KBM-7 (cell line): ENCODE measurements around the gene KRT3.

Experiments
- DNase-seq: peaks from one replicate; pipeline ENCODE4 v3.0.0-alpha.2; 2015
- in situ Hi-C: fragments of 300-500 bp; cut with MboI; formaldehyde crosslinking; loops from 2 replicates; pipeline ENCODE4 v1.14.3; 2020; ENCODE audit warnings: low sequenced_read_pairs, low pct_unique_long_range_greater_than_20kb, mixed read lengths

KRT3 gene

DNA sequence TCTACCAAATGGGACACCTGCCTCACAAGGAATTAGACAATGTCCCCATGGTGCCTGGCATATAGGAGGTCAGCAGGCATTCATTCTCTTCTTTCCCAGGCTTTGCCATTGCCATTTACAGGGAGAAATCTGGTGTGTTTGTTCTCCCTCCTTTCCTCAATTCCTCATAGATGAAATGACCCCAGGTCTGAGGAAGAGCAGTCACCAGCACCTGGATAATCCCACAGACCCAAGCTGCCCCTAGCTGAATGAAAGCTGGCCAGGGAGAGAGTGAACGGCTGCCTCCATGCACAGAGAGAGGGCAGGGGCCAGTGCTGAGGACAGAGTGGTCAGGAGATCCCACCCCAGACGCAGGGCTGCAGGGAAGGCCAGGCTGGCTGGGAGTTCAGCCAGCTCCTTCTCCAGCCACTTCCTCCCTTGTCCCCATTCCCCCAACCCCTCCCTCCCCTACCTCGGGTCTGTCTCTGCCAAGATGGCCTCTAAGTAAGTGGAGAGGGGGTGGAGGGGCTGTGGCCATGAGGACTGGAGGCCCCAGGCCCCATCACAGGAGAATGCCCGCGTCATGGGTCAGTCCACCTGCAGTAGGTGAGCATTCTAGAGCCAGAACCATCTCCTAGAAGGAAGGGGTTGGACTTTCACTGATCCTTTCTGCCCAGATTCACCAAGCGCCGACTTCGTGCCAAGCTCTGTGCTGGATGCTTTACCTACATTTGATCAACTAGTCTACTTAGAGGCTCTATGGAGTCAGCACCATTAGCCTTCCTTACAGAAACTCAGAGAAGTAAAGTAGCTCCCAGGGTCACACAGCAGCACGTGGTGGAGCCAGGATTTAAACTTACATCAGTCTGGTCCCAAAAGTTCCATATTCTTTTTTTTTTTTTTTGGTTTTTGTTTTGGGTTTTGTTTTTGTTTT lies 20.0 kb upstream of the KRT3 start:
- no peak for DNase-seq
- in situ Hi-C loops, result no loop called here

DNA sequence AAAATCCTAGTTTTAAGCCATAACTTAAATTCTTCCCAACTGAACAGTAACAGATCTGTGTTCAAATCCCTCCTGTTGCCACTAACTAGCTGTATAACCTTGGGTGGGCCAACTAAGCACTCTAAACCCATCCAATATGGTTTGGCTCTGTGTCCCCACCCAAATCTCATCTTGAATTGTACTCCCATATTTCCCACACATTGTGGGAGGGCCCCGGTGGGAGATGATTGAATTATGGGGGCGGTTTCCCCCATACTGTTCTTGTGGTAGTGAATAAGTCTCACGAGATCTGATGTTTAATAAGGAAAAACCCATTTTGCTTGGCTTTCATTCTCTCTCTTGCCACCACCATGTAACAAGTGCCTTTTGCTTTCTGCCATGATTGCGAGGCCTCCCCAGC lies 19.2 kb upstream of the KRT3 start:
- DNase-seq, result no peak
- in situ Hi-C loops, result no loop called here

DNA sequence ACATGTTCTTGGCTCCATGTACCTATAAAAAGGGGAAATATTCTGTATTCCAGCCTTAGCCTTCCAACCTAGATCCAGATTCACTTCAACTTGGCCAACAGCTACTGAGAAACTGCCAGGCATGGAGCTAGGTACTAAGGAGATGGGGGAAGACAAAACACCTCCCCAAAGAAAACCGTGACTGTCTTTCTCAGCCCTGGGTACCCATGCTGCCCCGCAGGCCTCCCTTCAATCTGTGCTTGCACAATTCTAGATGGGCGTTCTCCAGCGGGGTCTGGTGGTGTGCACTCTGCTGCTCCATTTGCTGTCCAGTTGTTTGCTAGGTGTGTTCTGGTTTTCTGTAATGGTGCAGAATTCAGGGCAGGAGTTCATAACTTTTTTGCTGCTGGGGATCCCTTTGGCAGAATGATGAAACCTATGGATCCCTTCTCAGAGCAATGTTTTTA lies 18.8 kb upstream of the KRT3 start:
- DNase-seq, result no peak
- in situ Hi-C loops, result no loop called here

DNA sequence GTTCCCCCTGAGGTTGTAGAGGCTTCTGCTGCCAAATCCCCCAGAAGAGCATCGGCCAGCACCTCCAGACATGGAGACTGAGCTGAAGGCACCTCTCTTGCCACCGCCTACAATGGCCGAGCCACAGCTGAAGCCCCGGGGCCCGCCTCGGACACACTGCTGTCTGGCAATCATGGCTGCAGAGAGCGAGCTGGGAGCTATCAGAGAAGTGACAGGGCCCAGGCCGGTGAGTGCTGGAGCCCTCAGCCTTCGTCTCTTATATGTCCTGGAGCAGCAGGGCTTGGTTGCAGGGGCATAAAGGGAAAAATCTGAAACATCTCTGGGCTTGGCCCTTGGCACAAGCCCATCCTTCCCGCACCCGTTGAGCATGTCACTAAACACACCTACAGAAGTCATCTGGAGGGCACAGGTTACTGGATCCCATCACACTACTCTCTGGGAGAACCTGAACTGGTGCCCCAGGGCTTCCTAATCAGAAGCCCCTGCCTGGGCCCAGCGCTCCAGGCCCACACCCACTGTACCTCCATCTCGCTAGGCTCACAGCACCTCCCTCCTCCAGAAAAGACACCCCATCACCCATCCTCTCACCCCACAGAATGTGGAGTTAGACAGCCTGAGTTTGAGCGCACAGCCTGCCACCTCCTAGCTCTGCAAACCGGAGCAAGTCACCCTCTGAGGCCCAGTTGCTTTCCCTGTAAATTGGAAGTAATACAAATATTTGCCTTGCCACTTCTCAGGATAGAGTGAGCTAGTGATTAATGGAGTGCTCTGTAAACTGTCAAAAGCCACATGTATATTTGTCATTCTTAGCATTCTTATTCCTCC lies 18.2 kb upstream of the KRT3 start, which contains the start of gene KRT4:
TSS of gene KRT4 (minus strand) at position 232 of the 825 bp plus-strand sequence. CDS start at position 174, 58 bp downstream.
- in situ Hi-C loops, result no loop called here
- DNase-seq, result no peak

DNA sequence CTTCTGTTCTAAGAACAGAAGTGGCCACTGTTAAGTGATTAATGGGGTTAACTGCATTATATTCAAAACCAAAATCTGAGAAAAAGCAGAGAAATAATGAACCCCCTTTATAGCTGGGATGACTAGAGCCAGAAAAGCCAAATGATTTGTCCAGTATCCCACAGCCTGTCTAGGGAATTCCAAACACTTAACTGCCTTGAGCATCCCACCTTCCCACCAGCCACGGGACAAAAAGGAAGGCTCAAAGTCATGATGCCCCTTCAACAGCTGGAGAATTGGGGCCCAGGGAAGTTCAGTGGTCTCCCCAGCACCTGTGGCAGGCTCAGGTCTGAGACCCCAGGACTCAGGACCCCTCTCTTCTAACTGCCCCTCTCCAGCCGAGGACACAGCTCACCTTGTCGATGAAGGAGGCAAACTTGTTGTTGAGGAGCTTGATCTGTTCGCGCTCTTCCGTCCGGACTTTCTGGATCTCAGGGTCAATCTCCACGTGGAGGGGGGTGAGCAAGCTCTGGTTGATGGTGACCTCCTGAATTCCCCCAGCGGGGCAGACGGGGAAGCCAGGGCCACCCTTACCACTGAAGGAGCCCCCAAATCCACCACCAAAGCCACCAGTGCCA lies 17.4 kb upstream of the KRT3 start:
- DNase-seq, result no peak
- in situ Hi-C loops, result no loop called here

DNA sequence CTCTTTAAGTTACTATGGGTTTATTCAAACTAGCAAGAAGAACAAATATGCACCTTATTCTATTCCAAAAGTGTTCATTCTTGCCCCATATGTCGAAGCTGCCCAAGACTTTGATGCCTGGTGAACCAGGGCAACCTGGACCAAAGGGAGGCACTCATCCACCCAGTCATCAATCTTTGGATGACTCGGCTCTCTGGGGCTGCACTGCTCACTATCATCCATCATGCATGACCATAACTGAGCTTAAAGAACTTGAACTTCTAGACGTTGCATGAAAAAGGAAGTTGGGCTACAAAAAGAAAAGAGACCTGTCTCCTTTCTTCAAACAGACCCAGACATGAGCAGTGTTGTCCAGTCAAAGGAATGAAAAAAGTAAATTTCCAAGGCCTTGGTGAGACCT lies 16.8 kb upstream of the KRT3 start:
- in situ Hi-C loops, result no loop called here
- no peak for DNase-seq

DNA sequence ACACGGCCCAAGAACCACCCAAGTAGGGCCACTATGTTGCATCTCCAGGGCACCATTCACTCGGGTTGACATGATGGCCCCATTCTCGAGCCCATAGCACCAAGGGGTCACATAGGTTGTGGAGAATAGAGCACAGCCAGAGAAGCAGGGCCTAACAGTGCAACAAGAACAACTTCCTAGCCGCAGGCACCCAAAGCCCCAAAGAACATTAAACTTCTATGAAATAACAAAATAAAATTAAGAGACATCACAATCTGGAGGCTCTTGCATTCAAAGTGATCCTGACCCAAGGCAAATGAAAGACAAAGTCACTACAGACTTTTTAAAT lies 16.1 kb upstream of the KRT3 start:
- no peak for DNase-seq
- in situ Hi-C loops, result no loop called here

DNA sequence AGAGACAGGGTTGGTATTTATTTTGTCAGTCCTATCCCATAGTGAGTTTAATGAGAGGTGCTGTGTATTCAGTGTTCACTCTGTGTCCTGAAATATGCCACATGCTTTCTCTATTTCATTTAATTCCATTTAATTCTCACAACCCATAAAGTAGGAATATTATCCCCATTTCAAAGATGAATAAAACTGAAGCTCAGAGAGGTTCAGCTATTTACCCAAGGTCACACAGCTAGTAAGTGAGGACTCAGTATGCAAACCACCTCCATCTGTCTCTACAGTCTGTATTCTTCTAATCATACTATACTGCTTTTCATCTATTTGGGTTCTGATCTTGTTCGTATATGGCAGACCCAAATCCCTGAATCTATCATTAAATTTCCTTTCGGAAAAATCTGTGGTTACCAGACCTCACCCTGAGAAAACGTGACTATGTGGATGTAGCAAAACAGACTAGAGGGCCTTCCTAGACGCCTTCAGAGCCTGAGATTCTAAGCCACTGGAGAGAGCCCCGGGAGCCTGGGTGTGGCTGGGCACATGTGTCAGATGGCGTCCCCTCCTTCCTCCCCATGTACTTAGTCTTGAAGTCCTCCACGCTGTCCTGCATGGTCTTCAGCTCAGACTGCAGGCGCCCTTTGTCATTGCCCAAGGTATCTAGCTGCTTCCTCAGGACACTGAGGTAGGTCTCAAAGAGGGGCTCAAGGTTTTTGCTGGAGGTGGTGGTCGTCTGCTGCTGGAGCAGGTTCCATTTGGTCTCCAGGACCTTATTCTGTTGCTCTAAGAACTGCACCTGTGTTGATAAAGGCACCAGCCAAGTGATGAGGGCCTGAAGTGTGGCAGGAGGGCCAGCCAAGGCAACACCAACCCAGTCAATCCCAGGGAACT lies 15.5 kb upstream of the KRT3 start:
- DNase-seq, result no peak
- in situ Hi-C loops, result no loop called here

DNA sequence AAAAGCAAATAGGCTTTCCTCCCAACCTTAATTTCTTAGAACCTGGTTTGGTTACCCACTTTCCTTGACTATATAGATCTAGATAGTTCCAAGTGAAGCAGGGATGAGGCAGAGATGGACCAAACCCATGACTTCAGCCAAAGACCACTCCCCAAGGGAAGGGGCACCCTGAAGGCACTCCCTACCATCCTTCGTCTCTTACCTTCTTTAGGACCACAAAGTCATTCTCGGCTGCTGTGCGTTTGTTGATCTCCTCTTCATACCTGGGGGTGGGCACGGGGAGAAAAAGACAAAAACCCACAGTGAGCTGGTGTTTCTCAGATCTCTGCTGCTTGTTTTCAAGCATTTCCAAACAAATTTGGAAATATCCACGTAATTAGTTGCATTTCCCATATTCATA lies 14.6 kb upstream of the KRT3 start:
- in situ Hi-C loops, result no loop called here
- DNase-seq, result no peak

DNA sequence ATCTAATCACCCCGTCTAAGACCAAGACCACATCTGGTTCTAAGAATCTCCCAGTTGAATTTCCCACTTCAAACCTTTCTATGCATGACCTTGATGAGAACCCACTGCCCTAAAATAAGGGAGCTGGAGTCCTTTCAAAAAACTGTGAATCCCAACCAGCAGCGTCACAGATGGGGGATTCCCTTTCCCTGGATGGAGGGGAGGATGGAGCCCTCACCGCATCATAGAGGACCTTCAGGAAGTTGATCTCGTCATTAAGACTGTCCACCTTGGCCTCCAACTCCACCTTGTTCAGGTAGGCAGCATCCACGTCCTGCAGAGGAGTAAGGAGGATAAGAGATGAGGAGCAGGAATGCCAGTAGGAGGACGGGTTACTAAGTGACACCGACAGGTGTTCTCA lies 13.2 kb upstream of the KRT3 start:
- in situ Hi-C loops, result no loop called here
- no peak for DNase-seq

DNA sequence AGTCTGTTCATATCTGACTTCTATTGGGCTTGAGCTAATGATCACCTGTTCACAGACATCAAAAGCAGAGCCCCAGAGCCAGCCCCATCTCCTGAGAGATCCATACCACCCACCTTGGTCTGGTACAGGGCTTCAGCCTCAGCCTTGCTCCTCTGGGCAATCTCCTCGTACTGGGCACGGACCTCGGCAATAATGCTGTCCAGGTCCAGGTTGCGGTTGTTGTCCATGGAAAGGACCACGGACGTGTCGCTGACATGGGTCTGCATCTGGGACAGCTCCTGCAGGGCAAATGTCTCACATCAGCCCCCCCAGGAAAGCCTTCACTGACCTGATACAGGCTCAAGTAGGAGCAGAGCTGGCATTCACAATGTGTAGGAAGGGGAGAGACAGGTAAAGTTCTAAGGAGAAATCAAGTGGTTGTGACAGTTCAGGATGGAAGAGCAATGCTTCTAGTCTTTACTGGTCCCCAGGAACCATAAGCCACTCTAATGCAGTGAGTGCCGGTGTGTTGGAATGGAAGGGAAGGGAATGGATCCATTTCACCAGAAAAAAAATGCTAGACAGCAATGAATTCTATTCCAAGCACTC lies 12.8 kb upstream of the KRT3 start:
- in situ Hi-C loops, result no loop called here
- DNase-seq, result no peak

DNA sequence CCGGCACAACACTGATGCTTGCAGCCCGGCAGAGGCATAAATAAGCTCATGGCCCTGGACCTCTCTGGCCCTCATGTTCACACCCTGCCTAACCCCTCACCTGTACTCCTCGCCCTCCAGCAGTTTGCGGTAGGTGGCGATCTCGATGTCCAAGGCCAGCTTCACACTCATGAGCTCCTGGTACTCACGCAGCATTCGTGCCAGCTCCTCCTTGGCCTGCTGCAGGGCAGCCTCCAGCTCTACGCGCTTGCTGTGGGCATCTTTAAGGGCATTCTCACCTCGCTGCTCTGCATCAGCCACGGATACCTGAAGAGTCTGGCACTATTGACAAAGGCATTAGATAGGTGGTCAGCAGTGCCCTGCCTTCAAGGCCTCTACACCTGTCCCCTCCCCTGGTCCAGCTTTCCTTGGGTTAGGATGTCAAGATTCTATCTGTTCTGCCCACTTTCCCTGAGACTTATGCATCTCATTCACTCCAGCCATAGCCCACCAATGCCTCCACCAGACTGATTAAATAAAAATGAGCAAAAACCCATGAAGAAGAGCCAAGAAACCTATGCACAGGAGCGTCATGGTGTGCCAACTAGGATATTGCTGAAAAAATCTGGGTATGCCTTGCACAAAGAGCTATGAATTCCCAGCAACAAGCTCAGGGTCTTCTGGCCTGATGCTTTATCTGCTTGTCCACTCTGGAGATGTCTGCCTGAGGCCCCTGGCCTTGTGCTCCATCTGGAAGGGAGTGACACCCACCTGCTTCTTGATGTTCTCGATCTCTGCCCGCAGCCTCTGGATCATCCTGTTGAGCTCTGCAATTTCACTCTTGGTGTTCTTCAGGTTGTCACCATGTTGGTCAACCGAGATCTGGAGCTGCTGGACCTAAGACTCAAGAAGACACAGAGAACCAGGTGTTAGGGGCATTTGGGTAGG lies 11.9 kb upstream of the KRT3 start:
- in situ Hi-C loops, result no loop called here
- DNase-seq, result no peak

DNA sequence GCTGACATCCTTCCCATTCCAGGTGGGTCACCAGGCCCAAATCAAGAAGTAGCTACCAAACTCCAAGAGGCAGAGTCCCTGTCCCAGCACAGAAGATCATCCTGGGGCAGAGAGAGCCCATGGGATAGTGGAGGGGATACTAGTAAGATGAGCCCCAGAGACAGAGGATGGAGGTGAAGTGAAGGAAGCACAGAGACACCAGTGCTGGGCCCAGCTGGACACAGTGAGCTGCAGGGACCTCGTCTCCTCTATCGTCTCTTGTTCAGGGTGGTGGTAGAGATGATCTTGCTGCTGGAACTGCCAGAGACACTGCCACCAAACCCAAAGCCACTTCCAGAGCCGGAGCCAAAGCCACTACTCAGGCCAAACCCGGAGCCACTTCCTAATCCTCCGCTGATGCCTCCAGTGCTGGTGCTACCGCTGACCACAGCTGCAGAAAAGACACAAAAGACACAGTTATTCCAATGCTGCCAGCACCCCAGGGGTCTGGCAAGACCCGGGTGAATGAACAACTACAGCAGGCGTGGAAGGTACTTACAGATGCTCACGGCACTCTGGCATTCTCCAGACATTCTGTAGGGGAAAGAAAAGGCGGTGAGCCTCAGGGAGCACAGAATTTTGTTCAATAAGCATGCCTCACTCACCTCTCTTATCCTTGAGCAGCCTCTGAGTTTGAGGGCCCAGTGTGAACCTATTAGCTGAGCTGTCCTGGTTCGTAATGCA lies 11.1 kb upstream of the KRT3 start:
- in situ Hi-C loops, result no loop called here
- DNase-seq, result no peak

DNA sequence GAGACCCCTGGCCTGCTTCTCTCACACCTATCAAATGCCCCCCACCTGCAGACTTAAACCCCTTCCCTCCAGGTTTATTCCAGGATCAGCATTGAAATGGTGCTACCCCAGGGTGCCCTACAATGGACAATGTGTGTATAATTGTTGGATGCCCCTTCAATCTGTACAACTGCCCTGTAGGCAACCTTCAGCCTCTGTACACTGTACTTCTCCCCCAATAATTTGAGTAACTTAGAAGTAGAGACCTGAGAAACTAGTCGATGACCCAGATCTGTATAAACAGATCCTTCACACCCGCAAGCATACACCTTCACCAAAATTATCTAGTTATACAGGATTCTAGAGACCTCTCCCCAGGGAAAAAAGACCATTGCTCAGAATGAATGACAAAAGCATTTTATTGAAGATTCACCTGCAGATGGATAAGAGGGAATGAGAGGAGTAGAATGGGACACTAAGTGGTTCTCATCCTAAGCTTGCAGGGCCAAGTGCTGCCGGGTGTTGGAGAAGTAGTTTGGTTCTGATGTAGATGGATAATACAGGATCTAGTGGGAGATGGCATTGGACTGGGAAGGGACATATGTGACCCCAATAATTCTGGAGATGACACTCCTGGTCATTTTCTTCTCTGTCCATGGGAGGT lies 10.4 kb upstream of the KRT3 start:
- DNase-seq, result no peak
- in situ Hi-C loops, result no loop called here

DNA sequence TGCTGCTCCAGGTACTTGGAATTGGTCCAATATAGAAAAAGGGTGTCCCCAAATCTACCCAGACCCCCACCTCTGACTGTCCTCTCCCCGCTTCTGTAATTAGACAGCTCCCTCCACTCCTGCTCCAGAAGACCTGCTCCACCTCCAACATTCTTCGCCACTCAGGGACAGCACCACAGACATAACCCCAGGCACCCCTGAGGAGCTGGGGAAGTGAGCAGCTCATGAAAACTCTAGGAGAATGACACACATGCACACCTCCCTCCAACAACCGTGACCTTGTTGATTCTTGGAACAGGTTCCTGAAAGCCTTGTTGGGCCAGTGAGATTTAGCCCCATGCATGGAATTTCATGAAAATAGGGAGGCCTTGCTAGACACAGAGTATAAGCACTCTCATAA lies 9.8 kb upstream of the KRT3 start:
- in situ Hi-C loops, result no loop called here
- DNase-seq, result no peak

DNA sequence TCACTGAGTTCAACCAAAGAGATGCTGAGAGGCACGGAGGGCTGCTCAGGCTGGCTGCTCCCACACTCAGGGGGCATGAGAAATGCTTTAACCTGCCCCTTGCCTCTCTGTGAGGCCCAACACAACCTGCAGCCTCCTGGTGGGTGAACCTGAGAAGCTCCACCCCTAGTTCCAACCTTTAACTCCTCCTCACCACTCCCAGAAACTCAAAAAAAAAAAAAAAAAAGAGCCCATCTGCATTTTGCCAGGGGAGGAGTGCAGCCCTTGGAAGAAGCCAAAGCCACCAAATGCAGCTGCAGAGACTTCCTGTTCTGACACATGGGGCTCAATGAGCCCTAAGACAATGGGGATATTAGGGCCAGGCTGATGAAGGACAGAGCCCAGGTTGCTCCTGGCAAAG lies 9.1 kb upstream of the KRT3 start:
- DNase-seq, result peak; percentile 12
- in situ Hi-C loops, result no loop called here

DNA sequence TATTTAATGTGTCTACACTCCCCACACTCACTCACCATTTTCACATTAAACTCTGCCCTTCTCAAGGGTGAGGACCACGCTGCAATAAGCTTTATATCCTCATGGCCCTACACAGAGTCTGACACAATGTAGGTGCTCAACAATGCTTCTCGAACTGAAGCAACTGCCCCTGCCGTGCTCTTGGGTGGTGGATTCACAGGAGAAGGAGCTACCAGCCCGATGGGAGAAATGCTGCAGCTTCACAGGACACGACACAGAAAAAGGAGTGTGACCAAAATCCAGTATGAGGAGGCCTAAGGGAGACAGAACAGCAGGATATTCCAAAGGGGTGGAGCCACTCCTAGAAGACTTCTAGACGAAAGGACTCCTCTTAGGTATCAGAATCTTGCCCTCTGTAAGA lies 6.5 kb upstream of the KRT3 start:
- in situ Hi-C loops, result no loop called here
- DNase-seq, result no peak
